Stimulated activated CD4-positive, alpha-beta T cell treated with anti-CD3 and anti-CD28 coated beads, TNF-alpha, amount 100 ng/mL, for 1 hour (primary cell): ENCODE data around the gene DENND6B.

ENCODE experiments used
- DNase-seq, 3 donors: peaks; one replicate each; pipeline ENCODE4 v3.0.0-alpha.2; 2020; ENCODE audit warnings: low read depth in 3 of 3, low spot score in 1 of 3

The DENND6B gene

DNA sequence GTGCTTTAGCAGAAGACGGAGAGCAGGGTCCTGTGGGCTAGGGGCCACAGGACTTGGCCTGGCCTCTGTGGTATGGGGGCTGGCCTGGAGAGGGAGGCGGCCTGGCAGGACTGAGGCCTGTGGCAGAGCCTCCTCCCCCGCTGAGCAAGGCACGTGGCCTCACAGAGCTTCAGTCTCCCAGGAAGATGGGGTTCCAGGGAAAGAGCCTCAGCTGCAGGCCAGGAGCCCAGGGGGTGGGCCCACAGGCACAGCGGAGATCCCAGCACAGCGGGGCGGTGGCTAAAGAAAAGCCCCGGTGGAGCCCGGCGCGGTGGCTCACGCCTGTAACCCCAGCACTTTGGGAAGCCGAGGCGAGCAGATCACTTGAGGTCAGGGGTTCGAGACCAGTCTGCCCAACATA lies 67.5 kb downstream of the DENND6B start:
- no peak for DNase-seq
